Measurements from ENCODE around the gene RPA3. TPM values are rescaled to one million over a fixed set of nuclear protein-coding genes. Genes with fewer than 3 reads are reported as not detected.

RPA3 gene
- total and polyA plus RNA-seq, 8 donors = 6.7 to 44.9 (median 28.7) TPM; not detected in 1

- TF ChIP-seq POLR2AphosphoS5 (IDR thresholded peaks at IDR 0.05) = no peak
- TF ChIP-seq POLR2A (IDR thresholded peaks at IDR 0.05) = no peak
- no peak for TF ChIP-seq EP300 (IDR thresholded peaks at IDR 0.05)
- TF ChIP-seq CTCF (IDR thresholded peaks at IDR 0.05) = no peak
- no peak overlapping the region for H3K4me3 ChIP-seq
- H3K27ac ChIP-seq = peak overlapping the region in 1 of 5 donors; percentile 31
- H3K27me3 ChIP-seq = no peaks in the 10 kb centered on the region
- intact Hi-C loops (cut with DNase I; ENCODE audit: low total_unique reads) = no loop called here
- H3K4me1 ChIP-seq = peaks cover 0 to 23% (median 10%) of the 10 kb centered on the region in 4 donors
- H3K9me3 ChIP-seq = no peaks in the 10 kb centered on the region
- DNase-seq = no peak
- 75 to 90% (median 87%) methylated on average over 2 of the region's 2 CpGs for WGBS, 5 donors
- H3K36me3 ChIP-seq = peaks cover 7 to 31% (median 25%) of the 10 kb centered on the region in 4 donors
Measured at GRCh38 chr7:7673240-7673550, 45.2 kb downstream of the RPA3 start.

- peak overlapping the region in 1 of 5 donors; percentile 31 for H3K27ac ChIP-seq
- no peak overlapping the region for H3K4me3 ChIP-seq
- H3K4me1 ChIP-seq = peaks cover 0 to 23% (median 11%) of the 10 kb centered on the region in 4 donors
- H3K36me3 ChIP-seq = peaks cover 7 to 29% (median 24%) of the 10 kb centered on the region in 4 donors
- TF ChIP-seq EP300 (IDR thresholded peaks at IDR 0.05) (no peak), POLR2AphosphoS5 (IDR thresholded peaks at IDR 0.05) (no peak), CTCF (IDR thresholded peaks at IDR 0.05) (no peak), POLR2A (IDR thresholded peaks at IDR 0.05) (no peak)
- H3K9me3 ChIP-seq = no peaks in the 10 kb centered on the region
- no peaks in the 10 kb centered on the region for H3K27me3 ChIP-seq
- intact Hi-C loops (cut with DNase I; ENCODE audit: low total_unique reads) = no loop called here
- no peak for DNase-seq
- 75 to 85% (median 83%) methylated on average over 6 of the region's 6 CpGs for WGBS, 5 donors
Measured at GRCh38 chr7:7672545-7673239, 45.7 kb downstream of the RPA3 start.

- H3K4me3 ChIP-seq = no peak overlapping the region
- TF ChIP-seq CTCF (IDR thresholded peaks at IDR 0.05) (no peak), POLR2A (IDR thresholded peaks at IDR 0.05) (no peak), EP300 (IDR thresholded peaks at IDR 0.05) (no peak), POLR2AphosphoS5 (IDR thresholded peaks at IDR 0.05) (no peak)
- H3K27ac ChIP-seq = no peak overlapping the region
- peaks cover 7 to 26% (median 21%) of the 10 kb centered on the region in 4 donors for H3K36me3 ChIP-seq
- DNase-seq = no peak
- no peaks in the 10 kb centered on the region for H3K27me3 ChIP-seq
- H3K9me3 ChIP-seq = no peaks in the 10 kb centered on the region
- 45 to 65% (median 63%) methylated on average over 3 of the region's 3 CpGs for WGBS, 5 donors
- peaks cover 0 to 31% (median 15%) of the 10 kb centered on the region in 4 donors for H3K4me1 ChIP-seq
- intact Hi-C loops (cut with DNase I; ENCODE audit: low total_unique reads) = no loop called here
Measured at GRCh38 chr7:7671361-7671760, 47.0 kb downstream of the RPA3 start.

- 92 to 97% (median 96%) methylated on average over 3 of the region's 3 CpGs for WGBS, 5 donors
- H3K36me3 ChIP-seq = peaks cover 5 to 17% (median 14%) of the 10 kb centered on the region in 4 donors
- H3K27ac ChIP-seq = no peak overlapping the region
- intact Hi-C loops (cut with DNase I; ENCODE audit: low total_unique reads) = no loop called here
- H3K4me3 ChIP-seq = no peak overlapping the region
- DNase-seq = no peak
- peaks cover 0 to 31% (median 15%) of the 10 kb centered on the region in 4 donors for H3K4me1 ChIP-seq
- no peak for TF ChIP-seq POLR2A (IDR thresholded peaks at IDR 0.05)
- no peak for TF ChIP-seq EP300 (IDR thresholded peaks at IDR 0.05)
- TF ChIP-seq POLR2AphosphoS5 (IDR thresholded peaks at IDR 0.05) = no peak
- H3K27me3 ChIP-seq = no peaks in the 10 kb centered on the region
- H3K9me3 ChIP-seq = no peaks in the 10 kb centered on the region
Measured at GRCh38 chr7:7670490-7670889, 47.9 kb downstream of the RPA3 start.

- Histone ChIP-seq H3K27ac (no peak overlapping the region), H3K36me3 (peaks cover 0 to under 1% (median 0%) of the 10 kb centered on the region in 4 donors), H3K4me3 (no peak overlapping the region), H3K9me3 (no peaks in the 10 kb centered on the region), H3K4me1 (peaks cover 0 to 43% (median 24%) of the 10 kb centered on the region in 4 donors), H3K27me3 (no peaks in the 10 kb centered on the region)
- no peak for DNase-seq
- intact Hi-C loops (cut with DNase I; ENCODE audit: low total_unique reads) = no loop called here
- TF ChIP-seq EP300 (IDR thresholded peaks at IDR 0.05) (no peak), CTCF (IDR thresholded peaks at IDR 0.05) (no peak), POLR2AphosphoS5 (IDR thresholded peaks at IDR 0.05) (no peak), POLR2A (IDR thresholded peaks at IDR 0.05) (no peak)
- 87 to 100% (median 97%) methylated on average over 1 of the region's 1 CpG for WGBS, 5 donors
Measured at GRCh38 chr7:7668706-7669105, 49.7 kb downstream of the RPA3 start.

All from stomach (tissue), 9 donors.